ENCODE data around the gene QRICH1.
"Not testable (repeated sequence)": the region's sequence is repeated elsewhere in the genome, so short reads cannot be mapped to it uniquely, and the experiment has no call there.

QRICH1 gene

DNA sequence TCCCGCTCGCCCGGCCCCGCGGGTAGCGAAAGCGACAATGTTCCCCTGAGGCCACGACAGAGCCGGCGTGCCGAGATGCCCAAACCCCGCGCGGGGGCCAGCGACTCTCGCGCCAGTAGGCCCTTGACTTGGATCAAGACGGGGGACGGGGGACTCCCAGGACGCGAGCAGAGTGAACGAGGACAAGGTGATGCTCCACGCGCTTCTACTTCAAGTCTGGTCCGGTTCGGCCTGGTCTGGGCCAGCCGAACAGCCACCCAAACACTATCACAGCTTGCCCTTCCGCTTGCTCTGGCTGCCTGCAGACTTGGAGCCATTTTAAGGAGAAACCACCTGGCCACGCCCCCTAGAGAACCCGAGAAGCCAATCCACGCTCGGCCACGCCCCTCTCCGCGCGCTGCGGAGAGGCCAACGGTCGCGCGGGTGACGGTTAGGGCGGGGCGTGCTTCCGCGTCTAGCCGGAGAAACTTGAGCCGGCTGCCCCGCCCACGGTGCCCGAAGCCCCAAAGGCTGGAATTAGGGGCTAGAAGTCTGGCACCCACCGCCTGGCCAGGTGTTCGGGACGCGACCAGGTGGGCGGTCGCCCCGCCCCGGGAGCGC is 72.6 kb downstream of the QRICH1 start:
- peak overlapping the region; percentile 97 for H3K4me3 ChIP-seq (ENCODE audit: low read length)
- DNase-seq (ENCODE audit: low read depth, low spot score): peak; percentile 96

DNA sequence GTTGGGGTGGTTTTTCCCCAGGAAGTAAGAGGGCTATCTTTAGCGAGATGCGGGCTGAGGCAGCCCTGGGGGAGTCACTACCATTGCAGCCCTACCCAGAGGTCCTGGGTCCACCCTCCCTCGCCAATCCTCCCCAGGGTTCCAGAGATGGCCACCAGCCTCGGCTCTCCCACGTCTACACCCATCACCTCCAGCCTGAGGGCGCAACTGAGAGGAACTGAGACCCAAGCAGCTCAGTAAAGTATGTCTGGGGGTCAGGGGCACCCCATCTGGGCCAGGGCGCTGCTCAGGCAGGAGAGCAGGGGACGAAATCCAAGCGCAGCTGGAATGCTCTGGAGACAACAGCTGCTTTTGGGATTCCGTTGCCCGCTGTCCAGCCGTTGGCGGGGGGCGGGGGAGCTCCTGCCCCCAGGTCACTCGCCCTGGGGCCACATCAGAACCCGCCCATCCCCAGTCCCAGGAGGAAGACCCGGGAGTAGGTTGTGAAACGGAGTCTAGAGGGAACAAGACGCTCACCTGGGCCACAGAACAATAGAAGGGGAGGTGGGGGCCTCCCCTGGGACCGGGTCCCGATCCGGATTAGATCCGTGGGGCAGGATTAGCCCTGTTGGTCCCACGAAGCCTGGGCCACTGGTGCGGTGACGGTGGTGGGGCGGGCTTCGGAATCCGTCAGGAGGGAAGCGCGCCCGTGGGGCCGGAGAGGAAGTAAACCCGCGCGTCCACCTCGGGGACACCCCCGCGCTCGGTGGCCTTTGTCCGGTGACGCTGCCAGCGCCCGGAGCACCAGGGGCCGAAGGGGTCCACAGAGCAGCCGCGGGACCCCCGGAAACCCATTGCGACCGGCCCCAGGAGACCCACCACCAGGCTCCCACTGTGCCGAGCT is 73.3 kb downstream of the QRICH1 start:
- peak overlapping the region; percentile 97 for H3K4me3 ChIP-seq (ENCODE audit: low read length)
- no peak for DNase-seq (ENCODE audit: low read depth, low spot score)

DNA sequence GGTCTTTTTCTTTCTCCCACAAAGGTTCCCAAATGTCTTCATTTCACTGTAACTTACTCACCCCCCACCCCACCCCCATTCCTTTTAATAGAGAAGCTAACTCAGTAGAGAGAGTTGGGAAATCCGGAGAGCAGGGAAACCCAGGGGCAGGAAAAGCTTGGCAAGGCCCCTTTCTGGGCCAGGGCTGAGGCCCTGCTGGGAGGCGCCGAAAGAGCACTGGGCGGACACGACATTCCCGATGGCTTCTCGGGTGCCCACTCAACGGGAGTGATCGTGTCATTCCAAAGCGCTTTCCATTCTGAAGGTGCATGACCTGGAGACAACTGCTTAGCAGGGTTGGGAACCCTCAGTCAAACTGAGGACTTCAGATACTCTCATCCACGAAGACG is 73.9 kb downstream of the QRICH1 start:
- no peak for DNase-seq (ENCODE audit: low read depth, low spot score)
- H3K4me3 ChIP-seq (ENCODE audit: low read length): peak overlapping the region; percentile 97

DNA sequence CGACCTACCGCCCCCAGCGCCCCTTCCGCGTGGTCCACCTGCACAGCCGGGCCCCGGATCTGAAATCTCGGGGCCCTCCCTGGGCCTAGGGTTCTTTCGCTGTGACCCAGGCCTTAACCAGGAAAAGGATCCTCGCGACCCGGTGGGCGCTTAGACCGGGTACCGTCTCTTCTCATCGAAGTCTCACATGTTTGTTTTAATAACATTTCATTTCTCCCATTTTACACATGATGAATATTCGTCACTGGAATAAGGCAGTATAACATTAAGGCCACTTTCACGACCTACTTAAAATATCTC is 75.2 kb downstream of the QRICH1 start:
- DNase-seq (ENCODE audit: low read depth, low spot score): no peak
- H3K4me3 ChIP-seq (ENCODE audit: low read length): peak overlapping the region; percentile 68

DNA sequence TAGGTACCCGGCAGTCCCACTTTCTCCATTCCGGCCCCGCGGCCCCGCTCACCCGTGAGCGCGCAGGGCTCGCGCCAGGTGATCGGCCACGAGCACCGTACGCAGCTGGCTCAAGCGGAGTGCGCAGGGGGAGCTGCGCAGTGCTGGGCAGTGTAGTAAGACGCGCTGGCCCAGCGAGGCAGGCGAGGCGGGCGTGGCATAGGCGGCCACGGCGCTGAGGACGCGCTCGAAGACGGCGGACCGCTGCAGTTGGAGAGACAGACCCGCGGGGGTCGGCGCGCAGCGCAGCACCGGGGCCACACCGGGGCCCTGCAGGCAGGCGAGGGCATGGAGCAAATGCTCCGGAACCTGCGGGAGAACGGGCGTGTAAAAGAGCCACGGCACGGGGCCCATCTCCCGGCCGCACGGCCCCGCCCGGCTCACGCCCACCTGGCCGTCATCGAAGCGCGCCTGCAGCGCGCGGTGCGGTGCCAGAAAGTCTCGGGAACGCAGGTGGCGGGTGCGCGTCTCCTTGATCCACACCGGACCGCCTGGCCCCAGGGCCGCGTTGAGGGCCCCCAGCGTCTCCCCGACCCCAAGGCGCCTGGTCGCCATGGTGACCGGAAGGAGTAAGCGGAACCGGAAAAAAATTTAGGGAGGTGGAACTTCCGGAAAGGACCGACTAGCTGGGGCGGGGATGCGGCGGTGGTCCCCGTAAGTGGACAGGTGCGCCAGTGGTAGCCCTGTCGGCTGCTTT is 75.7 kb downstream of the QRICH1 start, which contains the start of gene DALRD3:
DALRD3 (minus strand) TSS at position 610 of the 736 bp plus-strand sequence; CDS start at position 594, 16 bp downstream.
- peak within 1 kb of the TSS; percentile 68 for H3K4me3 ChIP-seq (ENCODE audit: low read length)
- DNase-seq (ENCODE audit: low read depth, low spot score): peak; percentile 62

DNA sequence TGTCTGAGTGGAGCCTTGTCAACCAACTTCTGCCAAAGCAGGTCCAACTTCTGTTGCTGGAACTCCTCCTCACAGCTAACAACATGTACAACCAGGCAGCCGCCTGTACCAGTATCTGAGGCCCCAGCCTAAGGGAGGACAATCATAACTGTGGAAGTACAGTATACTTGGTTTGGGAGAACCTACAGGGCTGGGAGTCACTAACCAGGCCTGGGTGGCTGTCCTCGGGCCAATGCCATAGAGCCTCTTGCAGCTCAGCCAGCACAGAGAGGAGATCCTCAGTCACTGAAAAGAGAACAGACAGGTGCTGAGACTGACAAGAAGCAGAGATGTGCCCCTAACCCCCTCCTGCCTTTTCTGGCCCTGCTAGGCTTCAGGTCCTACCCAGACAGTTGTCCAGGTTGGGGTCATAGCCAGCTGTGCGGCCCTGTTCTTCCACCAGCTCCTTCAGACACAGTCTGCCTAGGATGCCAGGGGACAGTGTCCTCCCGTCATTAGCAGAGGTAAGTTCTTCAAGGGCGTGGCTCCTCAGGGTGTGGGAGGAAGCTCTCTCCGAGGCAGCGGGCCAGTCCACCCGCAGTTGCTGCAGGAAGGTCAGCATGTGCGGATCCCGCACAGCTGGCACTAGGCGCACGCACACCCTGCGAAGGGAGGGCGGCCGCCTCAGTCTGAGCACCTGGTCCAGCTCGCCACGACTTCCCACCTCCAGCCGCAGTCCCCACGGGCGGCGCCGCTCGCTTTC is 76.5 kb downstream of the QRICH1 start:
- peak overlapping the region; percentile 68 for H3K4me3 ChIP-seq (ENCODE audit: low read length)
- no peak for DNase-seq (ENCODE audit: low read depth, low spot score)

DNA sequence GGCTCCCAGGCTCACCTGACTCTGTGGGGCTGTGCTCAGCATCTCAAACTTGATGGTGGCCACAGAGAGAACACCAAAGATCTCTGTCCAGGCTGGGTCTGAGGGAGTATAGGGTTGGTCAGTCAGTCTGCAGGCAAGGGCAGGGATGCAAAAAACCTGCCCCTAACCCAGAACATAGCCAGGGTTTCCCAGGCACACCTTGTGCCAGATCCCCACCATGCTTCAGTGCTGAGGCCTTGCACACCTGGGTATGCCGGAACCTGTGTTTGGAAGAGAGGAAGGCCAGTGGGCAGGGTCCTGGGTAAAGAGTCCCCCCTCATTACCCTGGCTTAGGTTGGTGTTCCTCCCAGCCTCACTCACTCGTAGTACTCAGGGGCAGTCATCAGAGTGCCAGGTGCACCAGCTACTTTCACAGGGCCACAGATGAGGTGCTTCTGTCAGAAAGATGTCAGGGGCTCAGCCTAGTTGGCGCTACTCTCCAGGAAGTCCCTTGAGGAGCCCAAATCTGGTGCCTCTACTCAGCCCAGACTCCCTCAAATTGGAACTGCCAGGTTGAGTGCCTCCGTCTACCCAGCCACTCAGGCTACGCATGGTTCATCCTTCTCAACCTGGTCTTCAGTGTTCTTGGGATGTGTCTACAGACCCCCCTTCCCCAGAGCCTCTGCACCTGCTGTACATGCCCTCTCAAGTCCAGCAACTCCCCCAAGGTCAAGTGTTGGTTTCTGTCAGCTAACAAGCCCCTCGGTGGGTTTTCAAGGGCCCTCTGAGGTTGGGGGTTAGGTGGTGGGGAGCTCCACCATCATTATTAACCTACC is 77.2 kb downstream of the QRICH1 start:
- no peak overlapping the region for H3K4me3 ChIP-seq (ENCODE audit: low read length)

DNA sequence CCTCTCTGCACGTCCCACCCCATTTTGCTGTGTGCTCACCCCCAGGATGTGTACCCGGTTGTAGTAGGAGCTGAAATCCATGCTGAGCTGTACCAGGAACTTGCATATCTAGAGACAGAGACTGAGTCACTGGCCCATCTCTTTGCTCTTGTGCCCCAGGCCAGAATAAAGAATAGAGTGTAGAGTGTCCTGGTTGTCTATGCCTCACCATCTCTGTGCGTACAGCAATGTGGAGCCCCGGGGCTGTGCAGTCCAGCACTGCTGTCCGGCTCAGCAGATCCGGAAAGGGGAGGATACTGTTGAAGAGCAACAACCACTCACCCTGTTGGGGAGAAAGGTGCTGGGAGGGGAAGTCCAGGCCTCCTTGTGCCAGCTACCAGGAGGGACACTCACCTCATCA is 78.1 kb downstream of the QRICH1 start:
- H3K4me3 ChIP-seq (ENCODE audit: low read length): no peak overlapping the region
- DNase-seq (ENCODE audit: low read depth, low spot score): no peak

More for the DNA sequence above, 77.2 kb downstream of the QRICH1 start:
- no peak for DNase-seq (ENCODE audit: low read depth, low spot score)

DNA sequence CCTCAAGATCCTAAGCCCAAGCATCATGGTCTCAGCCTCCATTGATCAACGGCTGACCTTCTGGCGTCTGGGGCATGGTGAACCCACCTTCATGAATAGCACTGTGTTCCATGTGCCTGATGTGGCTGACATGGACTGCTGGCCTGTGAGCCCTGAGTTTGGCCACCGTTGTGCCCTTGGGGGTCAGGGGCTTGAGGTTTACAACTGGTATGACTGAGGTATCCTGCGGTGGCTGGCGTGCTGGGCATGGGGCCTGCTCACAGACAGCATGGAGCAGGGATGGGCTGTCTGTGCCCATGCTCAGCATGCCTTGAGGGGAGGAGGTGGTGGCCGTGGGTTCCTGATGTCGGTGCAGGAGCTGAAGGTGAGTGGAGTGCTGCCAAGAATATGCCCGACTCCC is 78.8 kb downstream of the QRICH1 start:
- DNase-seq (ENCODE audit: low read depth, low spot score): no peak
- H3K4me3 ChIP-seq (ENCODE audit: low read length): no peak overlapping the region

DNA sequence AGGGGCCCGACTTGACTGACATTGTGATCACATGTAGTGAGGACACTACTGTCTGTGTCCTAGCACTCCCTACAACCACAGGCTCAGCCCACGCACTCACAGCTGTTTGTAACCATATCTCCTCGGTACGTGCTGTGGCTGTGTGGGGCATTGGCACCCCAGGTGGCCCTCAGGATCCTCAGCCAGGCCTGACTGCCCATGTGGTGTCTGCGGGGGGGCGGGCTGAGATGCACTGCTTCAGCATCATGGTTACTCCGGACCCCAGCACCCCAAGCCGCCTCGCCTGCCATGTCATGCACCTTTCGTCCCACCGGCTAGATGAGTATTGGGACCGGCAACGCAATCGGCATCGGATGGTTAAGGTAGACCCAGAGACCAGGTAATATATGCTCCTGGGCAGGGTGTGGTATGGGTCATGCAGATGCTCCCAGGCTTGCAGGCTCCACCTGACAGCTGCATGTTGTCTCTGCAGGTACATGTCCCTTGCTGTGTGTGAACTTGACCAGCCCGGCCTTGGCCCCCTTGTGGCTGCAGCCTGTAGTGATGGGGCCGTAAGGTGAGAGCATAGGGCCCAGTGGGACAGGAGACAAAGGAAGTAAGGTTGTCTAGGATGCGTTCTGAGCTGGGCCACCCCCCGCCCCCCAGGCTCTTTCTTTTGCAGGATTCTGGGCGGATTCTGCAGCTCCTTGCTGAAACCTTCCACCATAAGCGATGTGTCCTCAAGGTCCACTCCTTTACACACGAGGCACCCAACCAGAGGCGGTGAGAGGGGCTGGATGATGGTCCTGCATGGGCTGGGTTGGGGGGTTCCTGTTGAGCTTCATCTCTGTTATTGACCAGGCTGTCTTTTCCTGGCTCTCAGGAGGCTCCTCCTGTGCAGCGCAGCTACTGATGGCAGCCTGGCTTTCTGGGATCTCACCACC is 79.9 kb downstream of the QRICH1 start:
- no peak for DNase-seq (ENCODE audit: low read depth, low spot score)
- no peak overlapping the region for H3K4me3 ChIP-seq (ENCODE audit: low read length)

DNA sequence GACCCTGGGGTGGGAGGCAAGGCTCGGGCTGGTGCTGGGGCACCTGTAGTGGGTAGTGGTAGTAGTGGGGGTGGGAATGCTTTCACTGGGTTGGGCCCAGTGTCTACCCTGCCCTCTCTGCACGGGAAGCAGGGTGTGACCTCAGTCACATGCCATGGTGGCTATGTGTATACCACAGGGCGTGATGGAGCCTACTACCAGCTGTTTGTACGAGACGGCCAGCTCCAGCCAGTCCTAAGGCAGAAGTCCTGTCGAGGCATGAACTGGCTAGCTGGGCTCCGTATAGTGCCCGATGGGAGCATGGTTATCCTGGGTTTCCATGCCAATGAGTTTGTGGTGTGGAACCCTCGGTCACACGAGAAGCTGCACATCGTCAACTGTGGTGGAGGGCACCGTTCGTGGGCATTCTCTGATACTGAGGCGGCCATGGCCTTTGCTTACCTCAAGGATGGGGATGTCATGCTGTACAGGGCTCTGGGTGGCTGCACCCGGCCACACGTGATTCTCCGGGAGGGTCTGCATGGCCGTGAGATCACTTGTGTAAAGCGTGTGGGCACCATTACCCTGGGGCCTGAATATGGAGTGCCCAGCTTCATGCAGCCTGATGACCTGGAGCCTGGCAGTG is 80.6 kb downstream of the QRICH1 start:
- no peak overlapping the region for H3K4me3 ChIP-seq (ENCODE audit: low read length)
- no peak for DNase-seq (ENCODE audit: low read depth, low spot score)

DNA sequence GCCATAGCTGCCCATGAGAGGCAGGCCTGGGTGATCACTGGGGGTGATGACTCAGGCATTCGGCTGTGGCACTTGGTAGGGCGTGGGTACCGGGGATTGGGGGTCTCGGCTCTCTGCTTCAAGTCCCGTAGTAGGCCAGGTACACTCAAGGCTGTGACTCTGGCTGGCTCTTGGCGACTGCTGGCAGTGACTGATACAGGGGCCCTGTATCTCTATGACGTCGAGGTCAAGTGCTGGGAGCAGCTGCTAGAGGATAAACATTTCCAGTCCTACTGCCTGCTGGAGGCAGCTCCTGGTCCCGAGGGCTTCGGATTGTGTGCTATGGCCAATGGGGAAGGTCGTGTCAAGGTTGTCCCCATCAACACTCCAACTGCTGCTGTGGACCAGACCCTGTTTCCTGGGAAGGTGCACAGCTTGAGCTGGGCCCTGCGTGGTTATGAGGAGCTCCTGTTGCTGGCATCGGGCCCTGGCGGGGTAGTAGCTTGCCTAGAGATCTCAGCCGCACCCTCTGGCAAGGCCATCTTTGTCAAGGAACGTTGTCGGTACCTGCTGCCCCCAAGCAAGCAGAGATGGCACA is 81.3 kb downstream of the QRICH1 start:
- H3K4me3 ChIP-seq (ENCODE audit: low read length): no peak overlapping the region
- no peak for DNase-seq (ENCODE audit: low read depth, low spot score)

DNA sequence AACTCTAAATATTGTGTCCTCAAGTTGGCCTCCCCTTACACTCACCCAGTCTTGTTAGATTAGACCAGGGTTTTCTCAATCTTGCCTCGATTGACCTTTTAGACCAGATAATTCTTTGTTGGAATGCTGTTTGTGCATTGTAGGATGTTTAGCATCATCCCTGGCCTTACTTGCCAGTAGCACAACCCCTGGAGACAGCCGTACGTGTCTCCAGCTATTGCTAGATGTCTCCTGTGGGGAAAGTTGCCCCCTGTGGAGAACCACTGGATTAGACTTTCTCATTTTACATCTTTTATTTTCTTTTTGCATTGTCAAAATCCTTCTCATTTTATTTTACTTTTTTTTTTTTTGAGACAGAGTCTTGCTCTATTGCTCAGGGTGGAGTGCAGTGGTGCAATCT is 84.5 kb downstream of the QRICH1 start:
- no peak overlapping the region for H3K4me3 ChIP-seq (ENCODE audit: low read length)
- no peak for DNase-seq (ENCODE audit: low read depth, low spot score)

DNA sequence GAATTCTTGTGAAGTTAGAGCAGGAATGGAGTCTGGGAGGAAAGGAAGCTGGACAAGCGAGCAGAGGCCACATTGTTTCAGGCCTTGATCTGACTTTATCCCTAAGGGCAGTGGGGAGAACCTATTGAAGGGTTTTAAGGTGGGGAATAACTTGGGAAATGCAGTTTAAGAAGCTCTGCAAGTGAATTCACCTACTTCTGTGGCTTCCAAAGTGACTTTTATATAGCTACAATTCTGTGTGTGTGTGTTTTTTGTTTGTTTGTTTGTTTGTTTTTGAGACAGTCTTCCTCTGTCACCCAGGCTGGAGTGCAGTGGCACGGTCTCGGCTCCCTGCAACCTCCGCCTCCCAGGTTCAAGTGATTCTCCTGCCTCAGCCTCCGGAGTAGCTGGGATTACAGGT is 85.2 kb downstream of the QRICH1 start:
- not testable (repeated sequence) for DNase-seq (ENCODE audit: low read depth, low spot score)
- peak overlapping the region; percentile 85; the same call in 1 of the 2 replicates for H3K4me3 ChIP-seq (ENCODE audit: low read length)

DNA sequence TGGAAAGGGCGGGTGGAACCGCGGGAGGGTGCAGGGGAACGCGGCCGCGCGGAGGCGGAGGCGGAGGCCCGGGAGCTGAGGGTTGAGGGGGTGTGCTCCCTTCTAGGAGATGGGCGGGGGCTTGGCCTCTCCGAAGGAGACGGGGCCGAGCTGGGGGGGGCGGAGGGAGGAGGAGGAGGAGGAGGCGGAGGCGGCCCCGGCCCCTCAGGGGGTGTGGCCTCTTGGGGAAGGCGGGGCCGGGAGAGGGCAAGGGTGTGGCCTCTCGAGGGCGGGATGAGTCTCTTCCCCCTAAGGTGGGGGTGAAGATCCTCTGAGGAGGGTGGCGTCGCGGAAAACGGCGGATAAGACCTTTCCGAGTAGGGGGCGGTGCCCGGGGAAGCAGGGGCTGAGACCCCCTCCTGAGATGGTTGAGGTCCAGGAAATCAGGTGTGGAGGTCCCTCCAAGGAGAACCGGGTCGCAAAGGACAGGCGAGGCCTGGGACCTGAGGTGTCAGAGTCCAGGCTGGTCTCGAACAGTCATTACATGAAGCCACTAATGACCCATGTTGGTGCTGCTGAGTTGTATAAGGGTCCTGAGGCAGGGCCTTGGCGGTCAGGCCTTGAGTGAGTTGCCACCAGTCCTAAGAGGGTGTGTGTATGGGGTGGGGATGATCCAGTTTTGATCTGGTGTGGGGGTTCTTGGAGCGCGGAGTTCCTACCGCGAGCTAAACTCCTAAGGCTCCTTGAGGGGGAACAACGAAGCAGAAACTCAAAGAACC is 85.9 kb downstream of the QRICH1 start:
- peak overlapping the region; percentile 85 for H3K4me3 ChIP-seq (ENCODE audit: low read length)
- peak; percentile 76 for DNase-seq (ENCODE audit: low read depth, low spot score)

DNA sequence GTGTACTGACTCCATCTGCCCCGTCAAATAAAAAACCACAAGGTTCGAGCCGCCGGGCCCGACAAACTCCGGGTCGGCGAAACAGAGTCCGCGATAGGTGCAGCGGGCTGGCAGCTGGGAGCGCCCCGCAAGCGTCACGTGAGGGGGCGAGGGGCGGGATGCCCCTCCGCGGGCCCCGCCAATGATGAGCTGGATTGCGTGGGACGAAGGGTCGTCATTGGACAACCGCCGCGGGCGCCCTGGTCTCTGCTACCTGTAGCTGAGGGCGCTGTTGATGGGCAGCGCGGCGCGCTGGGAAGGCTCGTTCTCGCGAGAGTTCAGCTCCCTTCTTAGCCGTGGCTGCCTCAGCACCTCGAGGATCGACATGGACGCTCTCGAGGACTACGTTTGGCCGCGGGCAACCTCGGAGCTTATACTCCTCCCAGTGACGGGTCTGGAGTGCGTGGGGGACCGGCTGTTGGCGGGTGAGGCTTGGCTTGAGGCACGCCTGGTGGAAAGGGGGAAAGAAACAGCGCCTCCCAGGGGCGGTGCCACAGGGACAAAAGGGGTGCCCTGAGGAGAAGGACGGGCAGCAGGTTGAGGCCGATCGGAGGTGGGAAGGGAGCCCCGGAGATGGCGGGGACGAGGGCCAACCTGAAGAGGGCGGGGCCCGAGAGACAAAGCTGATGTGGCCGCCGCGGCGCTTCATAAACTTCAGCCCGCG is 86.7 kb downstream of the QRICH1 start, which contains the start of gene WDR6:
WDR6 (plus strand) TSS at position 324 of the 703 bp plus-strand sequence; CDS start at position 365, 41 bp downstream.
- peak within 1 kb of the TSS; percentile 85 for H3K4me3 ChIP-seq (ENCODE audit: low read length)
- peak; percentile 97 for DNase-seq (ENCODE audit: low read depth, low spot score)
